H1 (cell line): ENCODE data around the gene SNX20. TPM values are rescaled to one million over a fixed set of nuclear protein-coding genes. Genes with fewer than 3 reads are reported as not detected.

Experiments used
- CTCF ChIA-PET: fragments of 300-600 bp; sonication (Branson Sonifier 250); formaldehyde crosslinking; loops from one replicate; lab custom pipeline; 2021; ENCODE audit not compliant: partially characterized antibody; lab: Charles Lee
- POLR2A ChIA-PET: fragments of 300-600 bp; sonication (Branson Sonifier 250); formaldehyde crosslinking; loops from one replicate; lab custom pipeline; 2021; ENCODE audit warnings: inconsistent platforms; ENCODE audit not compliant: partially characterized antibody; lab: Charles Lee
- DNase-seq, 2 experiments: peaks; one replicate each; pipeline versions ENCODE4 v3.0.0 to v3.0.0-alpha.2; 2010 to 2022; ENCODE audit warnings: low spot score in 2 of 2, low read depth in 1 of 2, mixed read lengths in 1 of 2
- FAIRE-seq: peaks from 2 replicates; lab custom pipeline; 2011; peaks lifted over from hg19 to GRCh38; lab: Jason Lieb, UNC
- H2AFZ ChIP-seq: 2 replicates; pipeline ENCODE4 v1.8.1; 2012; ENCODE audit warnings: low read length, inconsistent platforms
- H2AK5ac ChIP-seq: 2 replicates; pipeline ENCODE4 v1.6.1; 2013; ENCODE audit warnings: low read depth, low read length
- H2BK120ac ChIP-seq: replicated peaks from 2 replicates; pipeline ENCODE3; 2013; ENCODE audit warnings: low read depth, low read length, inconsistent platforms
- H2BK12ac ChIP-seq: 2 replicates; pipeline ENCODE4 v1.6.1; 2013; ENCODE audit warnings: low read depth, low read length
- H2BK15ac ChIP-seq: 2 replicates; pipeline ENCODE4 v1.6.1; 2013; ENCODE audit warnings: low read length
- H2BK20ac ChIP-seq: 2 replicates; pipeline ENCODE4 v1.6.1; 2013; ENCODE audit warnings: low read length
- H2BK5ac ChIP-seq: 2 replicates; pipeline ENCODE4 v1.6.1; 2013; ENCODE audit warnings: low read depth, low read length
- H3K14ac ChIP-seq: 2 replicates; pipeline ENCODE4 v1.6.1; 2013; ENCODE audit warnings: inconsistent platforms; ENCODE audit not compliant: insufficient read length
- H3K18ac ChIP-seq: 2 replicates; pipeline ENCODE4 v1.6.1; 2013; ENCODE audit warnings: low read length; ENCODE audit errors: extremely low read depth
- H3K23ac ChIP-seq: 2 replicates; pipeline ENCODE4 v1.6.1; 2013; ENCODE audit warnings: inconsistent platforms; ENCODE audit not compliant: insufficient read length
- H3K23me2 ChIP-seq: 2 replicates; pipeline ENCODE4 v1.6.1; 2013; ENCODE audit warnings: low read depth, low read length
- H3K27ac ChIP-seq: 2 replicates; pipeline ENCODE4 v1.6.1; 2011; ENCODE audit warnings: low read depth, low read length, inconsistent platforms
- H3K27me3 ChIP-seq, 4 experiments: replicated peaks in 1 of 4; 1 replicate in 1 of 4; 2 replicates in 3 of 4; pipeline versions ENCODE4 v1.6.1 to v1.8.1; 2011 to 2013; ENCODE audit warnings: low read length in 3 of 4, mild to moderate bottlenecking in 3 of 4, inconsistent platforms in 2 of 4, mixed read lengths in 2 of 4, moderate library complexity in 1 of 4; ENCODE audit not compliant: control insufficient read depth in 3 of 4, insufficient read depth in 3 of 4; ENCODE audit errors: extremely low read depth in 1 of 4
- H3K36me3 ChIP-seq, 4 experiments: 2 replicates each; pipeline versions ENCODE4 v1.6.1 to v1.8.1; 2011 to 2013; ENCODE audit warnings: mild to moderate bottlenecking in 4 of 4, low read length in 3 of 4, moderate library complexity in 2 of 4, control low read depth in 1 of 4, inconsistent platforms in 1 of 4; ENCODE audit not compliant: insufficient read depth in 4 of 4, control insufficient read depth in 2 of 4
- H3K4ac ChIP-seq: replicated peaks from 2 replicates; pipeline ENCODE3; 2013; ENCODE audit warnings: low read length, low read depth, mixed read lengths, inconsistent platforms; ENCODE audit not compliant: insufficient read length
- H3K4me1 ChIP-seq, 4 experiments: replicated peaks in 1 of 4; 1 replicate in 1 of 4; 2 replicates in 3 of 4; pipeline versions ENCODE4 v1.6.1 to v1.8.1; 2011 to 2013; ENCODE audit warnings: low read length in 3 of 4, inconsistent platforms in 2 of 4, mixed read lengths in 1 of 4; ENCODE audit not compliant: insufficient read depth in 4 of 4, control insufficient read depth in 3 of 4
- H3K4me2 ChIP-seq, 2 experiments: 2 replicates each; pipeline versions ENCODE4 v1.6.1 to v1.8.1; 2011 to 2013; ENCODE audit warnings: low read depth in 2 of 2, low read length in 2 of 2, control low read depth in 1 of 2, inconsistent platforms in 1 of 2, mild to moderate bottlenecking in 1 of 2; ENCODE audit not compliant: insufficient read depth in 1 of 2
- H3K4me3 ChIP-seq, 4 experiments: fragments of 200-600, 300-600 bp in 1 of 4; sonication (generic), shearing (Covaris generic), sonication (Bioruptor Twin) in 1 of 4; 2 replicates each; pipeline versions ENCODE4 v1.5.1 to v1.8.1; 2011 to 2016; ENCODE audit warnings: low read length in 4 of 4, low read depth in 3 of 4, control low read depth in 2 of 4, inconsistent platforms in 2 of 4, mild to moderate bottlenecking in 2 of 4, mixed read lengths in 1 of 4, moderate library complexity in 1 of 4; ENCODE audit not compliant: insufficient read depth in 2 of 4; ENCODE audit errors: extremely low read depth in 1 of 4
- H3K56ac ChIP-seq: replicated peaks from 2 replicates; pipeline ENCODE3; 2013; ENCODE audit warnings: low read depth, mild to moderate bottlenecking, mixed read lengths, low read length, inconsistent platforms; ENCODE audit not compliant: insufficient read length
- H3K79me1 ChIP-seq: 2 replicates; pipeline ENCODE4 v1.6.1; 2013; ENCODE audit warnings: low read depth, low read length, control low read depth
- H3K79me2 ChIP-seq, 2 experiments: 2 replicates each; pipeline versions ENCODE4 v1.6.1 to v1.8.1; 2012 to 2013; ENCODE audit warnings: low read length in 2 of 2, mild to moderate bottlenecking in 2 of 2, inconsistent platforms in 1 of 2; ENCODE audit not compliant: insufficient read depth in 2 of 2, control insufficient read depth in 1 of 2
- H3K9ac ChIP-seq, 4 experiments: replicated peaks in 1 of 4; 1 replicate in 1 of 4; 2 replicates in 3 of 4; pipeline versions ENCODE4 v1.6.1 to v1.8.1; 2011 to 2013; ENCODE audit warnings: low read depth in 3 of 4, low read length in 3 of 4, control low read depth in 2 of 4, mild to moderate bottlenecking in 2 of 4, moderate library complexity in 2 of 4, inconsistent platforms in 1 of 4; ENCODE audit errors: extremely low read depth in 1 of 4
- H3K9me3 ChIP-seq, 2 experiments: 2 replicates each; pipeline versions ENCODE4 v1.6.1 to v1.8.1; 2012 to 2013; ENCODE audit warnings: mild to moderate bottlenecking in 2 of 2, moderate library complexity in 2 of 2, control low read depth in 1 of 2, inconsistent platforms in 1 of 2, low read depth in 1 of 2, low read length in 1 of 2, mixed read lengths in 1 of 2; ENCODE audit not compliant: insufficient read depth in 2 of 2
- H4K20me1 ChIP-seq, 2 experiments: replicated peaks in 1 of 2; 2 replicates each; pipeline versions ENCODE3 to v1.8.1; 2011 to 2013; ENCODE audit warnings: inconsistent platforms in 2 of 2, low read length in 2 of 2, mild to moderate bottlenecking in 1 of 2; ENCODE audit not compliant: insufficient read depth in 2 of 2, control insufficient read depth in 1 of 2
- H4K5ac ChIP-seq: 2 replicates; pipeline ENCODE4 v1.6.1; 2013; ENCODE audit warnings: low read length, low read depth, mixed read lengths, inconsistent platforms; ENCODE audit not compliant: insufficient read length
- H4K8ac ChIP-seq: 2 replicates; pipeline ENCODE4 v1.8.0; 2013; ENCODE audit warnings: mild to moderate bottlenecking, moderate library complexity, low read length, inconsistent platforms; ENCODE audit not compliant: insufficient read depth; ENCODE audit errors: extremely low read depth
- H4K91ac ChIP-seq: replicated peaks from 2 replicates; pipeline ENCODE3; 2013; ENCODE audit warnings: low read length, mixed read lengths, inconsistent platforms; ENCODE audit not compliant: insufficient read length
- BACH1 ChIP-seq: IDR thresholded peaks from 2 replicates; pipeline ENCODE4 v1.6.1; 2012; ENCODE audit warnings: low read length, improper control_type of control experiment
- BRCA1 ChIP-seq: IDR thresholded peaks from 2 replicates; pipeline ENCODE4 v1.6.1; 2012; ENCODE audit warnings: low read depth, low read length, improper control_type of control experiment
- CBX5 ChIP-seq: fragments of 300-800, 300-1000 bp; sonication (generic); IDR thresholded peaks from 2 replicates; pipeline ENCODE4 v1.7.1; 2016; ENCODE audit warnings: antibody characterized with exemption, low read length, low read depth
- CTBP2 ChIP-seq: IDR thresholded peaks from 2 replicates; pipeline ENCODE4 v1.7.0; 2011; ENCODE audit warnings: borderline replicate concordance, mild to moderate bottlenecking, moderate library complexity, mixed read lengths, low read length; ENCODE audit not compliant: insufficient read depth, insufficient read length
- EZH2 ChIP-seq: fragments of 200-600 bp; sonication (generic); IDR thresholded peaks from 2 replicates; pipeline ENCODE4 v1.7.1; 2012; ENCODE audit warnings: low read depth, mild to moderate bottlenecking, moderate library complexity, low read length, inconsistent platforms; ENCODE audit not compliant: severe bottlenecking
- JUN ChIP-seq: IDR thresholded peaks from 2 replicates; pipeline ENCODE4 v1.6.1; 2011; ENCODE audit warnings: low read depth, mild to moderate bottlenecking, improper control_type of control experiment, low read length
- KDM5A ChIP-seq: fragments of 200-600 bp; IDR thresholded peaks from 2 replicates; pipeline ENCODE4 v1.7.1; 2012; ENCODE audit warnings: mild to moderate bottlenecking, low read length, inconsistent platforms, mixed read lengths
- POU5F1 ChIP-seq: IDR thresholded peaks from 2 replicates; pipeline ENCODE4 v1.6.1; 2011; ENCODE audit warnings: low read depth, mild to moderate bottlenecking, low read length, moderate library complexity
- SIX5 ChIP-seq: IDR thresholded peaks from 2 replicates; pipeline ENCODE4 v1.6.1; 2011; ENCODE audit warnings: mild to moderate bottlenecking, low read depth, low read length
- SUZ12 ChIP-seq: fragments of 200-600 bp; sonication (generic); IDR thresholded peaks from 2 replicates; pipeline ENCODE4 v1.6.1; 2012; ENCODE audit warnings: mild to moderate bottlenecking, inconsistent platforms, low read length, moderate library complexity, mixed read lengths
- YY1 ChIP-seq: IDR thresholded peaks from 2 replicates; pipeline ENCODE4 v1.6.1; 2011; ENCODE audit warnings: low read depth, mild to moderate bottlenecking, low read length
- WGBS, 2 experiments: shearing (Covaris generic) in 1 of 2; methylation state at CpG; one replicate each; pipeline versions ENCODE4 v1.1.6 to v1.1.7; 2013 to 2015; ENCODE audit warnings: low lambda C conversion rate in 2 of 2, mixed read lengths in 2 of 2, inconsistent platforms in 1 of 2, low coverage in 1 of 2, missing lambda C conversion rate in 1 of 2; ENCODE audit not compliant: insufficient replicate concordance in 2 of 2, insufficient coverage in 1 of 2, insufficient read length in 1 of 2; ENCODE audit errors: extremely low coverage in 1 of 2, missing lambda C conversion rate in 1 of 2; 5-methylcytosine and 5-hydroxymethylcytosine counted together
- polyA plus RNA-seq, 7 experiments: library from polyadenylated mRNA; depleted of rRNA in 3 of 7; stranded (reverse) in 5 of 7; unstranded in 2 of 7; fragments of >200 nt in 5 of 7; fragments of 200-250 nt in 2 of 7; gene quantifications; 1 replicate in 5 of 7; 2 replicates in 1 of 7; 4 replicates in 1 of 7; pipeline versions ENCODE4 v1.2.1 to v1.2.3, GENCODE V29; 2011 to 2013; ENCODE audit warnings: missing spikeins in 2 of 7, mixed read lengths in 2 of 7
- total RNA-seq: library from RNA; stranded (reverse); fragmentation: NEBNext Ultra II Directional; extraction: Animal tissue kit (Norgen Biotek cat#: 25700); gene quantifications from 2 replicates; pipeline ENCODE4 v1.2.1, GENCODE V29; 2021
- TF ChIP-seq, protein P1 (sequence below): IDR thresholded peaks from 2 replicates; pipeline ENCODE4 v1.6.1; 2012; ENCODE audit warnings: inconsistent platforms

SNX20 gene
- total and polyA plus RNA-seq, 2 of the 8 experiments (the other 6 are each of a cell fraction or from before 2014, with no cell fraction given), result not detected

DNA sequence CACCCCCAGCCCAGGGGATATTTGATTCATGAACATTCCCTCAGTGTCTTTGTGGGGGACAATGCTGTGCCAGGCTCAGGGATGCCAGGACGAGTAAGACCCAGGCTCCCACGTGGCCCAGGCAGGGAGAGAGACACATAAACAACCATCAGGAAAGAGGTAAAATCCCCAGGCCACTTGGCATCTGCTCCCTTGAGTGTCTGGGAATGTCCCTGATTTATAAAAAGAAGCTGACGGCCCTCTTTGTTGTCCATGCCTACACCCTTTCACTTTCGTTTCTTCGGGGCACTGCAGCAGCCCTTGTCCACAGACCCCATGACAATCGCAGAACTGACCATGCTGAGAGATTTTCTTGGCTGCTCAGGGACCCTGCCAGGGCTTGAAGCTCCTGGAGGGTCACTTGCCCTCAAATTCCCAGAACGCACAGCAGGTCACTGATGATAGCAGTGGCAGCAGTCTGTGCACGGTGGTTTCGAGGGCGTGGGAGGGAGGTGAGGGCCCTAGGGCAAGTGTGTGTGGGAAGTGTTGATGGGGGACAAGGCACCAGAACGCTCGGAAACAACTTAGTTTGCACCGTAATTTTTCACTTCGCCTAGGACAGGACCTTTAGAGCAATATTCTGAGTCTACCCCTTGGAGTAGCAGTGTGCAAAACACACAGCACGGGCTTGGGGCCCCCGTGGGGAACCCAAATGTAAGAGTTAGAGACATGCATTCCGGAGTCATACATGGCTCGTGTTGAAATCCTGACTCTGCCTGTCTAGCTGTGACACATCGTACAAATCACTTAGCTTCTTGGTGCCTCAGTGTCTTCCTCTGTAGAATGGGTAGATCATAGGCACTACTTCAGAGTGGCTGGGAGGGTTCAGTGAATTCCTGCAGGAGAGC, 17.0 kb upstream of the SNX20 start:
- Histone ChIP-seq H2BK20ac (no peak overlapping the region), H4K20me1 (peaks cover 0 to under 1% of the 10 kb centered on the region in 2 experiments), H2AFZ (no peak overlapping the region), H3K36me3 (no peaks in the 10 kb centered on the region), H4K8ac (no peak overlapping the region), H4K91ac (no peak overlapping the region), H3K4me3 (no peak overlapping the region), H3K27ac (no peak overlapping the region), H2BK12ac (no peak overlapping the region), H3K4ac (no peak overlapping the region), H2AK5ac (no peak overlapping the region), H3K23me2 (peaks cover 7% of the 10 kb centered on the region; the same call in 1 of the 2 replicates), H4K5ac (no peak overlapping the region), H3K27me3 (peaks cover 0 to 18% (median 14%) of the 10 kb centered on the region in 4 experiments; a peak in 6 of 7 replicates), H3K79me2 (no peaks in the 10 kb centered on the region), H3K18ac (no peak overlapping the region), H2BK120ac (no peak overlapping the region), H3K14ac (no peak overlapping the region), H3K9ac (no peak overlapping the region), H3K23ac (no peak overlapping the region), H2BK15ac (no peak overlapping the region), H3K79me1 (no peaks in the 10 kb centered on the region), H3K4me1 (peaks cover 0 to 5% (median 1%) of the 10 kb centered on the region in 4 experiments; a peak in 3 of 7 replicates), H3K9me3 (peaks cover 0 to 3% of the 10 kb centered on the region in 2 experiments; a peak in 1 of 4 replicates), H3K56ac (no peak overlapping the region), H2BK5ac (no peak overlapping the region), H3K4me2 (no peak overlapping the region)
- ChIA-PET CTCF (interaction anchor here (1.0 to 2.4 kb wide), 2 partner anchors 13 to 26 kb away, joined by 4 to 5 read pairs; no protein-coding TSS in a partner anchor), POLR2A (no interaction called here)
- FAIRE-seq (no peak), DNase-seq (no peak)
- 89% methylated on average over 19 of the region's 19 CpGs; no CpG with 5 or more reads in 1 of the 2 experiments for WGBS, 2 experiments
- TF ChIP-seq KDM5A, result no peak
- TF ChIP-seq SIX5, result no peak
- TF ChIP-seq SUZ12, result no peak
- no peak for TF ChIP-seq CTBP2
- no peak for TF ChIP-seq EZH2
- TF ChIP-seq, protein P1, sequence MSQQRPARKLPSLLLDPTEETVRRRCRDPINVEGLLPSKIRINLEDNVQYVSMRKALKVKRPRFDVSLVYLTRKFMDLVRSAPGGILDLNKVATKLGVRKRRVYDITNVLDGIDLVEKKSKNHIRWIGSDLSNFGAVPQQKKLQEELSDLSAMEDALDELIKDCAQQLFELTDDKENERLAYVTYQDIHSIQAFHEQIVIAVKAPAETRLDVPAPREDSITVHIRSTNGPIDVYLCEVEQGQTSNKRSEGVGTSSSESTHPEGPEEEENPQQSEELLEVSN, result no peak
- TF ChIP-seq JUN, result no peak
- no peak for TF ChIP-seq POU5F1
- no peak for TF ChIP-seq CBX5
- no peak for TF ChIP-seq YY1
- TF ChIP-seq BRCA1, result no peak
- TF ChIP-seq BACH1, result no peak
